HS-27A (cell line): ENCODE data around the gene STAB2.

Source experiments
- DNase-seq: peaks from one replicate; pipeline ENCODE4 v3.0.0-alpha.2; 2012; ENCODE audit warnings: low read depth, missing footprints

The STAB2 gene

GRCh38 chr12:103588680-103589079 is 1.6 kb downstream of the STAB2 start:
- DNase-seq = no peak

GRCh38 chr12:103589517-103589916 is 2.4 kb downstream of the STAB2 start:
- no peak for DNase-seq

- DNase-seq = no peak
Observed at GRCh38 chr12:103590271-103590670, 3.2 kb downstream of the STAB2 start.

- no peak for DNase-seq
Observed at GRCh38 chr12:103596981-103597380, 9.9 kb downstream of the STAB2 start.

GRCh38 chr12:103599274-103599673 is 12.2 kb downstream of the STAB2 start:
- DNase-seq = no peak

GRCh38 chr12:103600967-103601728 is 14.1 kb downstream of the STAB2 start:
- DNase-seq = no peak

GRCh38 chr12:103620395-103620794 is 33.3 kb downstream of the STAB2 start:
- no peak for DNase-seq

GRCh38 chr12:103623716-103624115 is 36.6 kb downstream of the STAB2 start:
- no peak for DNase-seq

GRCh38 chr12:103626498-103626897 is 39.4 kb downstream of the STAB2 start:
- no peak for DNase-seq

GRCh38 chr12:103627189-103627855 is 40.2 kb downstream of the STAB2 start:
- no peak for DNase-seq

- no peak for DNase-seq
Observed at GRCh38 chr12:103632554-103633216, 45.6 kb downstream of the STAB2 start.

- no peak for DNase-seq
Observed at GRCh38 chr12:103634732-103635131, 47.7 kb downstream of the STAB2 start.

- DNase-seq = no peak
Observed at GRCh38 chr12:103635419-103635818, 48.3 kb downstream of the STAB2 start.

GRCh38 chr12:103637021-103637420 is 49.9 kb downstream of the STAB2 start:
- DNase-seq = no peak

GRCh38 chr12:103637429-103637828 is 50.4 kb downstream of the STAB2 start:
- DNase-seq = no peak

- no peak for DNase-seq
Observed at GRCh38 chr12:103639983-103640382, 52.9 kb downstream of the STAB2 start.

- DNase-seq = no peak
Observed at GRCh38 chr12:103640410-103640809, 53.3 kb downstream of the STAB2 start.

- DNase-seq = no peak
Observed at GRCh38 chr12:103640831-103641230, 53.8 kb downstream of the STAB2 start.

GRCh38 chr12:103642240-103642864 is 55.3 kb downstream of the STAB2 start:
- DNase-seq = no peak

- DNase-seq = no peak
Observed at GRCh38 chr12:103645202-103645601, 58.1 kb downstream of the STAB2 start.

GRCh38 chr12:103647267-103647666 is 60.2 kb downstream of the STAB2 start:
- no peak for DNase-seq

GRCh38 chr12:103652808-103653207 is 65.7 kb downstream of the STAB2 start:
- no peak for DNase-seq
